Peyer's patch (tissue), 4 donors: ENCODE measurements around the gene EMILIN2.

Source experiments
- POLR2A ChIP-seq, 2 donors: fragments of 450-650 bp; IDR thresholded peaks; one replicate each; pipeline ENCODE4 v1.5.1; 2017; ENCODE audit warnings: antibody characterized with exemption in 2 of 2, mild to moderate bottlenecking in 2 of 2, moderate library complexity in 2 of 2
- TF ChIP-seq, protein P1 (sequence below), 6 experiments: fragments of 450-650 bp in 4 of 6; fragments of 200-600 bp in 2 of 6; sonication (generic) in 1 of 6; IDR thresholded peaks; one replicate each; pipeline ENCODE4 v1.5.1; 2017 to 2019; ENCODE audit warnings: antibody characterized with exemption in 6 of 6, mild to moderate bottlenecking in 3 of 6, moderate library complexity in 1 of 6

DNA sequence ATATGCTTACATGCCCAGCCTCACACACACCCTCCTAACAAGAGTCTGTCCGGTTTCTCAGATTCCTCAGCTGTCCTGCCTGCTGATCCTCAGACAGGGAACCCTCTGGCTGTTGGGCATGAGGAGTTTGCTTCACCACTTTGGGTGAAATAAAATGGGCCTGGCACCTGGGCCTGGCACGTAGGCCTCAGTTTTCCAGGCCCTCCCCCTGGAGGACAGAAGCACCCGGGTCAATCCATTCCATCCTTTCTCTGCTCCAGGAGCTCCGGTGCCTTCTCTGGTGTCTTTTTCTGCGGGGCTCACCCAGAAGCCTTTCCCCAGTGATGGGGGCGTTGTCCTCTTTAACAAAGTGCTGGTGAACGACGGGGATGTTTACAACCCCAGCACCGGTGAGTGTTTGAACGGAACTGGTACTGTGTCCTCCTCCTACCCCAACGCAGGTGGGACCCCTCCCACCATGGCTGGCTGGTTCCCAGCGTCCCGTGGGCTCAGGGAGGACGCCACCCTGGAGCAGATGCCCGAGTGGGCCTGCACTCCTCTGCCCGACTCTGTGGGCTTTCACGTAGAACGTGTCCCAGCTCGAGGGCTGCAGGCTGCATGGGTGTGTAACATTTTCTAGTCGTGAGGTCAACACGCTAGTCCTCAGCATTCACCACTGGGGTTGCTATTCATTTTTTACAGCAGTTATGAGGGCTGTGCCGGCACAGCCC lies 62.8 kb downstream of the EMILIN2 start:
- TF ChIP-seq, protein P1, sequence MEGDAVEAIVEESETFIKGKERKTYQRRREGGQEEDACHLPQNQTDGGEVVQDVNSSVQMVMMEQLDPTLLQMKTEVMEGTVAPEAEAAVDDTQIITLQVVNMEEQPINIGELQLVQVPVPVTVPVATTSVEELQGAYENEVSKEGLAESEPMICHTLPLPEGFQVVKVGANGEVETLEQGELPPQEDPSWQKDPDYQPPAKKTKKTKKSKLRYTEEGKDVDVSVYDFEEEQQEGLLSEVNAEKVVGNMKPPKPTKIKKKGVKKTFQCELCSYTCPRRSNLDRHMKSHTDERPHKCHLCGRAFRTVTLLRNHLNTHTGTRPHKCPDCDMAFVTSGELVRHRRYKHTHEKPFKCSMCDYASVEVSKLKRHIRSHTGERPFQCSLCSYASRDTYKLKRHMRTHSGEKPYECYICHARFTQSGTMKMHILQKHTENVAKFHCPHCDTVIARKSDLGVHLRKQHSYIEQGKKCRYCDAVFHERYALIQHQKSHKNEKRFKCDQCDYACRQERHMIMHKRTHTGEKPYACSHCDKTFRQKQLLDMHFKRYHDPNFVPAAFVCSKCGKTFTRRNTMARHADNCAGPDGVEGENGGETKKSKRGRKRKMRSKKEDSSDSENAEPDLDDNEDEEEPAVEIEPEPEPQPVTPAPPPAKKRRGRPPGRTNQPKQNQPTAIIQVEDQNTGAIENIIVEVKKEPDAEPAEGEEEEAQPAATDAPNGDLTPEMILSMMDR (IDR thresholded peaks at IDR 0.05) = no peak
- no peak for TF ChIP-seq POLR2A (IDR thresholded peaks at IDR 0.05)
